GM12878 (cell line): ENCODE results near the gene NCL. TPM values are rescaled to one million over a fixed set of nuclear protein-coding genes. Genes with fewer than 3 reads are reported as not detected.

Experiments
- CHD4 ChIP-seq: fragments of 200-600 bp; sonication (generic); IDR thresholded peaks from 2 replicates; pipeline ENCODE4 v1.6.1; 2016; ENCODE audit warnings: mild to moderate bottlenecking
- CREB1 ChIP-seq: IDR thresholded peaks from 2 replicates; pipeline ENCODE4 v1.6.1; 2012; ENCODE audit warnings: low read depth, mild to moderate bottlenecking, inconsistent platforms
- FOS ChIP-seq: IDR thresholded peaks from 3 replicates; pipeline ENCODE4 v1.6.1; 2011; ENCODE audit warnings: borderline replicate concordance; ENCODE audit not compliant: insufficient read length; ENCODE audit errors: extremely low read depth
- GABPA ChIP-seq: IDR thresholded peaks from 2 replicates; pipeline ENCODE4 v1.6.1; 2014; ENCODE audit warnings: antibody characterized with exemption, low read depth, mild to moderate bottlenecking, inconsistent platforms
- IKZF2 ChIP-seq, 2 experiments: fragments of 450-650 bp; IDR thresholded peaks; 2 replicates each; pipeline ENCODE4 v1.6.1; 2017; ENCODE audit warnings: mild to moderate bottlenecking in 2 of 2, moderate library complexity in 2 of 2
- IRF4 ChIP-seq: IDR thresholded peaks from 2 replicates; pipeline ENCODE4 v1.6.1; 2011; ENCODE audit warnings: low read depth, low read length
- LARP7 ChIP-seq: fragments of 450-650 bp; IDR thresholded peaks from 2 replicates; pipeline ENCODE4 v1.6.1; 2017; ENCODE audit warnings: mild to moderate bottlenecking
- NBN ChIP-seq: fragments of 450-650 bp; IDR thresholded peaks from 2 replicates; pipeline ENCODE4 v1.6.1; 2016
- NFYB ChIP-seq: IDR thresholded peaks from 2 replicates; pipeline ENCODE4 v1.6.1; 2011; ENCODE audit warnings: low read depth, mild to moderate bottlenecking, low read length, improper control_type of control experiment, moderate library complexity; ENCODE audit not compliant: insufficient read depth
- PAX8 ChIP-seq: fragments of 450-650 bp; IDR thresholded peaks from 2 replicates; pipeline ENCODE4 v1.6.1; 2017; ENCODE audit warnings: mild to moderate bottlenecking, moderate library complexity
- PML ChIP-seq: IDR thresholded peaks from 2 replicates; pipeline ENCODE4 v1.6.1; 2012; ENCODE audit warnings: low read length, inconsistent platforms
- POLR2AphosphoS2 ChIP-seq: IDR thresholded peaks from 2 replicates; pipeline ENCODE4 v1.6.1; 2011; ENCODE audit warnings: low read depth, mild to moderate bottlenecking, low read length, improper control_type of control experiment, moderate library complexity
- RAD21 ChIP-seq: IDR thresholded peaks from 2 replicates; pipeline ENCODE4 v1.6.1; 2011; ENCODE audit warnings: mild to moderate bottlenecking, low read depth, low read length, moderate library complexity; ENCODE audit not compliant: insufficient read depth
- RCOR1 ChIP-seq: conservative IDR thresholded peaks from 2 replicates; pipeline ENCODE4 v1.6.1; 2012; ENCODE audit warnings: low read depth, low read length, improper control_type of control experiment
- SUPT20H ChIP-seq: IDR thresholded peaks from 2 replicates; pipeline ENCODE4 v1.6.1; 2011; ENCODE audit warnings: low read depth, mild to moderate bottlenecking, low read length, moderate library complexity, borderline replicate concordance; ENCODE audit not compliant: control insufficient read depth
- polyA plus RNA-seq, 11 experiments: library from polyadenylated mRNA; depleted of rRNA in 4 of 11; unstranded in 6 of 11; stranded (reverse) in 5 of 11; fragments of >200 nt; fragmentation: Nextera tagmentation in 4 of 11; fragmentation: Illumina TruSeq in 1 of 11; extraction: Ambion mirVana in 4 of 11; extraction: Trizol in 1 of 11; gene quantifications; 1 replicate in 1 of 11; 2 replicates in 10 of 11; pipeline versions ENCODE4 v1.2.1 to v1.2.3, GENCODE V29; 2011 to 2016; ENCODE audit warnings: inconsistent platforms in 2 of 11, missing spikeins in 2 of 11, low read depth in 1 of 11
- total RNA-seq, 4 experiments: library from RNA; depleted of rRNA in 3 of 4; stranded (reverse); fragments of >200 nt in 3 of 4; fragmentation: Illumina TruSeq in 1 of 4; extraction: Trizol in 1 of 4; gene quantifications; 2 replicates each; pipeline versions ENCODE4 v1.2.1 to v1.2.3, GENCODE V29; 2013 to 2021
- TF ChIP-seq, protein P1 (sequence below): fragments of 450-650 bp; IDR thresholded peaks from 2 replicates; pipeline ENCODE4 v1.6.1; 2017; ENCODE audit warnings: antibody characterized with exemption, mild to moderate bottlenecking, moderate library complexity
- TF ChIP-seq, protein P2 (sequence below): IDR thresholded peaks from 2 replicates; pipeline ENCODE4 v1.6.1; 2012; ENCODE audit warnings: low read length, inconsistent platforms
- TF ChIP-seq, protein P3 (sequence below): fragments of 450-650 bp; IDR thresholded peaks from 2 replicates; pipeline ENCODE4 v1.6.1; 2017; ENCODE audit warnings: mild to moderate bottlenecking, moderate library complexity
- TF ChIP-seq, protein P4 (sequence below): IDR thresholded peaks from 2 replicates; pipeline ENCODE4 v1.6.1; 2012; ENCODE audit warnings: low read depth, low read length, improper control_type of control experiment
- TF ChIP-seq, protein P5 (sequence below): fragments of 450-650 bp; conservative IDR thresholded peaks from 2 replicates; pipeline ENCODE4 v1.6.1; 2017; ENCODE audit warnings: mild to moderate bottlenecking, moderate library complexity

Gene NCL
- total and polyA plus RNA-seq, 10 of the 15 experiments (the other 5 are each of a cell fraction or from before 2014, with no cell fraction given): 123 to 1,207 (median 529) TPM

DNA sequence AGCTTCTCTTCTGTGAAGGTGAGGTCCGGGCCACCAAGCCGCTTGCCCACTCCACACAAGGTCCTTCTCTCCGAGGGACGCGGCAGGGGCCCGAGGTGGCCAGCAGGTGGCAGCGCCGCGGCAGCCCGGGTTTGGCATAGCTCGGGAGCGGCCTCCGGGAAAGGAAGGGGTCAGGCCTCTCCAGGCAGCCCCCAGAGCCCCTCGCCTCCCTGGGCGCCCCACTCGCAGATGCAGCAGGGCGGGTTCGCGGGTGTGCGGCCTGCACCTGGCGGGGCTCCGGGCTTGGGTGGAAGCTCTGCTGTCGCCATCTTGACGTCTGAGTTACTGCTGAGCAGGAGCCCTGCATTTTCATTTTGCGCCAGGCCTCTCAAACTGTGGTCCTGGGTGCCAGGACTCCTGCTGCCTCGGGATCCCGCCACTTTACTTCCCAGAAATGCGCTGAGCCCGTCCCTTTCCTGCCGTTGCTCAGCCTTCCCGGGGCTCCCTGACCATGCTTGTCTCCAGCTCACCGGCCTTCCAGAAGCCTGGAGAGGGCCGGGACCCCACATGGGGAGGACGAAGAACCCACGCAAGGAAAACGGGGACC is 18.6 kb upstream of the NCL start (continued):
- no peak for TF ChIP-seq PML
- TF ChIP-seq RAD21: peak; percentile 48; the same call in 1 of the 2 replicates
- TF ChIP-seq CHD4: no peak
- TF ChIP-seq CREB1: peak; percentile 55; the same call in 1 of the 2 replicates
- no peak for TF ChIP-seq FOS
- TF ChIP-seq GABPA: no peak
- TF ChIP-seq RCOR1: no peak
- TF ChIP-seq, protein P1, sequence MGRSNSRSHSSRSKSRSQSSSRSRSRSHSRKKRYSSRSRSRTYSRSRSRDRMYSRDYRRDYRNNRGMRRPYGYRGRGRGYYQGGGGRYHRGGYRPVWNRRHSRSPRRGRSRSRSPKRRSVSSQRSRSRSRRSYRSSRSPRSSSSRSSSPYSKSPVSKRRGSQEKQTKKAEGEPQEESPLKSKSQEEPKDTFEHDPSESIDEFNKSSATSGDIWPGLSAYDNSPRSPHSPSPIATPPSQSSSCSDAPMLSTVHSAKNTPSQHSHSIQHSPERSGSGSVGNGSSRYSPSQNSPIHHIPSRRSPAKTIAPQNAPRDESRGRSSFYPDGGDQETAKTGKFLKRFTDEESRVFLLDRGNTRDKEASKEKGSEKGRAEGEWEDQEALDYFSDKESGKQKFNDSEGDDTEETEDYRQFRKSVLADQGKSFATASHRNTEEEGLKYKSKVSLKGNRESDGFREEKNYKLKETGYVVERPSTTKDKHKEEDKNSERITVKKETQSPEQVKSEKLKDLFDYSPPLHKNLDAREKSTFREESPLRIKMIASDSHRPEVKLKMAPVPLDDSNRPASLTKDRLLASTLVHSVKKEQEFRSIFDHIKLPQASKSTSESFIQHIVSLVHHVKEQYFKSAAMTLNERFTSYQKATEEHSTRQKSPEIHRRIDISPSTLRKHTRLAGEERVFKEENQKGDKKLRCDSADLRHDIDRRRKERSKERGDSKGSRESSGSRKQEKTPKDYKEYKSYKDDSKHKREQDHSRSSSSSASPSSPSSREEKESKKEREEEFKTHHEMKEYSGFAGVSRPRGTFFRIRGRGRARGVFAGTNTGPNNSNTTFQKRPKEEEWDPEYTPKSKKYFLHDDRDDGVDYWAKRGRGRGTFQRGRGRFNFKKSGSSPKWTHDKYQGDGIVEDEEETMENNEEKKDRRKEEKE: no peak
- TF ChIP-seq, protein P2, sequence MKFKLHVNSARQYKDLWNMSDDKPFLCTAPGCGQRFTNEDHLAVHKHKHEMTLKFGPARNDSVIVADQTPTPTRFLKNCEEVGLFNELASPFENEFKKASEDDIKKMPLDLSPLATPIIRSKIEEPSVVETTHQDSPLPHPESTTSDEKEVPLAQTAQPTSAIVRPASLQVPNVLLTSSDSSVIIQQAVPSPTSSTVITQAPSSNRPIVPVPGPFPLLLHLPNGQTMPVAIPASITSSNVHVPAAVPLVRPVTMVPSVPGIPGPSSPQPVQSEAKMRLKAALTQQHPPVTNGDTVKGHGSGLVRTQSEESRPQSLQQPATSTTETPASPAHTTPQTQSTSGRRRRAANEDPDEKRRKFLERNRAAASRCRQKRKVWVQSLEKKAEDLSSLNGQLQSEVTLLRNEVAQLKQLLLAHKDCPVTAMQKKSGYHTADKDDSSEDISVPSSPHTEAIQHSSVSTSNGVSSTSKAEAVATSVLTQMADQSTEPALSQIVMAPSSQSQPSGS: no peak
- TF ChIP-seq SUPT20H: no peak
- no peak; the same call in 1 of the 2 replicates for TF ChIP-seq LARP7
- no peak for TF ChIP-seq POLR2AphosphoS2
- TF ChIP-seq, protein P3, sequence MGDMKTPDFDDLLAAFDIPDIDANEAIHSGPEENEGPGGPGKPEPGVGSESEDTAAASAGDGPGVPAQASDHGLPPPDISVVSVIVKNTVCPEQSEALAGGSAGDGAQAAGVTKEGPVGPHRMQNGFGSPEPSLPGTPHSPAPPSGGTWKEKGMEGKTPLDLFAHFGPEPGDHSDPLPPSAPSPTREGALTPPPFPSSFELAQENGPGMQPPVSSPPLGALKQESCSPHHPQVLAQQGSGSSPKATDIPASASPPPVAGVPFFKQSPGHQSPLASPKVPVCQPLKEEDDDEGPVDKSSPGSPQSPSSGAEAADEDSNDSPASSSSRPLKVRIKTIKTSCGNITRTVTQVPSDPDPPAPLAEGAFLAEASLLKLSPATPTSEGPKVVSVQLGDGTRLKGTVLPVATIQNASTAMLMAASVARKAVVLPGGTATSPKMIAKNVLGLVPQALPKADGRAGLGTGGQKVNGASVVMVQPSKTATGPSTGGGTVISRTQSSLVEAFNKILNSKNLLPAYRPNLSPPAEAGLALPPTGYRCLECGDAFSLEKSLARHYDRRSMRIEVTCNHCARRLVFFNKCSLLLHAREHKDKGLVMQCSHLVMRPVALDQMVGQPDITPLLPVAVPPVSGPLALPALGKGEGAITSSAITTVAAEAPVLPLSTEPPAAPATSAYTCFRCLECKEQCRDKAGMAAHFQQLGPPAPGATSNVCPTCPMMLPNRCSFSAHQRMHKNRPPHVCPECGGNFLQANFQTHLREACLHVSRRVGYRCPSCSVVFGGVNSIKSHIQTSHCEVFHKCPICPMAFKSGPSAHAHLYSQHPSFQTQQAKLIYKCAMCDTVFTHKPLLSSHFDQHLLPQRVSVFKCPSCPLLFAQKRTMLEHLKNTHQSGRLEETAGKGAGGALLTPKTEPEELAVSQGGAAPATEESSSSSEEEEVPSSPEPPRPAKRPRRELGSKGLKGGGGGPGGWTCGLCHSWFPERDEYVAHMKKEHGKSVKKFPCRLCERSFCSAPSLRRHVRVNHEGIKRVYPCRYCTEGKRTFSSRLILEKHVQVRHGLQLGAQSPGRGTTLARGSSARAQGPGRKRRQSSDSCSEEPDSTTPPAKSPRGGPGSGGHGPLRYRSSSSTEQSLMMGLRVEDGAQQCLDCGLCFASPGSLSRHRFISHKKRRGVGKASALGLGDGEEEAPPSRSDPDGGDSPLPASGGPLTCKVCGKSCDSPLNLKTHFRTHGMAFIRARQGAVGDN: peak; percentile 54
- TF ChIP-seq, protein P4, sequence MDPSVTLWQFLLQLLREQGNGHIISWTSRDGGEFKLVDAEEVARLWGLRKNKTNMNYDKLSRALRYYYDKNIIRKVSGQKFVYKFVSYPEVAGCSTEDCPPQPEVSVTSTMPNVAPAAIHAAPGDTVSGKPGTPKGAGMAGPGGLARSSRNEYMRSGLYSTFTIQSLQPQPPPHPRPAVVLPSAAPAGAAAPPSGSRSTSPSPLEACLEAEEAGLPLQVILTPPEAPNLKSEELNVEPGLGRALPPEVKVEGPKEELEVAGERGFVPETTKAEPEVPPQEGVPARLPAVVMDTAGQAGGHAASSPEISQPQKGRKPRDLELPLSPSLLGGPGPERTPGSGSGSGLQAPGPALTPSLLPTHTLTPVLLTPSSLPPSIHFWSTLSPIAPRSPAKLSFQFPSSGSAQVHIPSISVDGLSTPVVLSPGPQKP: no peak
- TF ChIP-seq, protein P5, sequence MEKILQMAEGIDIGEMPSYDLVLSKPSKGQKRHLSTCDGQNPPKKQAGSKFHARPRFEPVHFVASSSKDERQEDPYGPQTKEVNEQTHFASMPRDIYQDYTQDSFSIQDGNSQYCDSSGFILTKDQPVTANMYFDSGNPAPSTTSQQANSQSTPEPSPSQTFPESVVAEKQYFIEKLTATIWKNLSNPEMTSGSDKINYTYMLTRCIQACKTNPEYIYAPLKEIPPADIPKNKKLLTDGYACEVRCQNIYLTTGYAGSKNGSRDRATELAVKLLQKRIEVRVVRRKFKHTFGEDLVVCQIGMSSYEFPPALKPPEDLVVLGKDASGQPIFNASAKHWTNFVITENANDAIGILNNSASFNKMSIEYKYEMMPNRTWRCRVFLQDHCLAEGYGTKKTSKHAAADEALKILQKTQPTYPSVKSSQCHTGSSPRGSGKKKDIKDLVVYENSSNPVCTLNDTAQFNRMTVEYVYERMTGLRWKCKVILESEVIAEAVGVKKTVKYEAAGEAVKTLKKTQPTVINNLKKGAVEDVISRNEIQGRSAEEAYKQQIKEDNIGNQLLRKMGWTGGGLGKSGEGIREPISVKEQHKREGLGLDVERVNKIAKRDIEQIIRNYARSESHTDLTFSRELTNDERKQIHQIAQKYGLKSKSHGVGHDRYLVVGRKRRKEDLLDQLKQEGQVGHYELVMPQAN: 0 out of 2 replicates have a peak, but pooled peaks have one; percentile 26
- peak; percentile 59 to 61; a peak in 3 of 4 replicates for TF ChIP-seq IKZF2 (IDR thresholded peaks at IDR 0.05)
- no peak for TF ChIP-seq IRF4
- no peak for TF ChIP-seq NFYB
- TF ChIP-seq NBN: no peak
- TF ChIP-seq PAX8: no peak
